H4 (cell line): ENCODE results near the gene SUSD3. TPM values are rescaled to one million over a fixed set of nuclear protein-coding genes. Genes with fewer than 3 reads are reported as not detected.

Source experiments
- total RNA-seq: library from RNA; depleted of rRNA; stranded (reverse); fragments of >200 nt; shearing (Covaris generic); gene quantifications from 2 replicates; pipeline ENCODE4 v1.2.3, GENCODE V29; 2014; rRNA removed

Gene SUSD3
- total RNA-seq, 1 experiment from 2014 or later: not detected

Other genes starting within 250 kb of the SUSD3 start
- 2.6 and 4.8 TPM in 2 replicates for gene ZNF484, start 180.7 kb upstream of the SUSD3 start, total RNA-seq
- not detected in 2 replicates for gene FGD3, start 111.2 kb upstream of the SUSD3 start, total RNA-seq
- 63.3 and 72.3 TPM in 2 replicates for gene CARD19, start 37.5 kb downstream of the SUSD3 start, total RNA-seq
- gene NINJ1, start 75.5 kb downstream of the SUSD3 start, total RNA-seq: 83.4 and 87.3 TPM in 2 replicates
- gene WNK2, start 125.4 kb downstream of the SUSD3 start, total RNA-seq: 0.02 TPM in 1 of 2 replicates, not detected in the other